ENCODE measurements around the gene UBA7.

GRCh38 chr3:49790626-49791411 is 22.9 kb downstream of the UBA7 start:
- TF ChIP-seq CTCF (IDR thresholded peaks at IDR 0.05; ENCODE audit: poor library complexity) = no peak
- TF ChIP-seq EZH2phosphoT487 (IDR thresholded peaks at IDR 0.05; ENCODE audit: low read depth, severe bottlenecking, unreplicated experiment) = no peak

Measured in hepatocyte (in vitro differentiated cells).